H1 (cell line): Measurements from ENCODE around the gene RGL2. TPM values are rescaled to one million over a fixed set of nuclear protein-coding genes. Genes with fewer than 3 reads are reported as not detected.

Experiments used
- CTCF ChIA-PET: fragments of 300-600 bp; sonication (Branson Sonifier 250); formaldehyde crosslinking; loops from one replicate; lab custom pipeline; 2021; ENCODE audit not compliant: partially characterized antibody; lab: Charles Lee
- POLR2A ChIA-PET: fragments of 300-600 bp; sonication (Branson Sonifier 250); formaldehyde crosslinking; loops from one replicate; lab custom pipeline; 2021; ENCODE audit warnings: inconsistent platforms; ENCODE audit not compliant: partially characterized antibody; lab: Charles Lee
- DNase-seq, 2 experiments: peaks; one replicate each; pipeline versions ENCODE4 v3.0.0 to v3.0.0-alpha.2; 2010 to 2022; ENCODE audit warnings: low spot score in 2 of 2, low read depth in 1 of 2, mixed read lengths in 1 of 2
- FAIRE-seq: peaks from 2 replicates; lab custom pipeline; 2011; peaks lifted over from hg19 to GRCh38; lab: Jason Lieb, UNC
- H2AFZ ChIP-seq: 2 replicates; pipeline ENCODE4 v1.8.1; 2012; ENCODE audit warnings: low read length, inconsistent platforms
- H2AK5ac ChIP-seq: 2 replicates; pipeline ENCODE4 v1.6.1; 2013; ENCODE audit warnings: low read depth, low read length
- H2BK120ac ChIP-seq: replicated peaks from 2 replicates; pipeline ENCODE3; 2013; ENCODE audit warnings: low read depth, low read length, inconsistent platforms
- H2BK12ac ChIP-seq: 2 replicates; pipeline ENCODE4 v1.6.1; 2013; ENCODE audit warnings: low read depth, low read length
- H2BK15ac ChIP-seq: 2 replicates; pipeline ENCODE4 v1.6.1; 2013; ENCODE audit warnings: low read length
- H2BK20ac ChIP-seq: 2 replicates; pipeline ENCODE4 v1.6.1; 2013; ENCODE audit warnings: low read length
- H2BK5ac ChIP-seq: 2 replicates; pipeline ENCODE4 v1.6.1; 2013; ENCODE audit warnings: low read depth, low read length
- H3K14ac ChIP-seq: 2 replicates; pipeline ENCODE4 v1.6.1; 2013; ENCODE audit warnings: inconsistent platforms; ENCODE audit not compliant: insufficient read length
- H3K18ac ChIP-seq: 2 replicates; pipeline ENCODE4 v1.6.1; 2013; ENCODE audit warnings: low read length; ENCODE audit errors: extremely low read depth
- H3K23ac ChIP-seq: 2 replicates; pipeline ENCODE4 v1.6.1; 2013; ENCODE audit warnings: inconsistent platforms; ENCODE audit not compliant: insufficient read length
- H3K23me2 ChIP-seq: 2 replicates; pipeline ENCODE4 v1.6.1; 2013; ENCODE audit warnings: low read depth, low read length
- H3K27ac ChIP-seq: 2 replicates; pipeline ENCODE4 v1.6.1; 2011; ENCODE audit warnings: low read depth, low read length, inconsistent platforms
- H3K27me3 ChIP-seq, 4 experiments: replicated peaks in 1 of 4; 1 replicate in 1 of 4; 2 replicates in 3 of 4; pipeline versions ENCODE4 v1.6.1 to v1.8.1; 2011 to 2013; ENCODE audit warnings: low read length in 3 of 4, mild to moderate bottlenecking in 3 of 4, inconsistent platforms in 2 of 4, mixed read lengths in 2 of 4, moderate library complexity in 1 of 4; ENCODE audit not compliant: control insufficient read depth in 3 of 4, insufficient read depth in 3 of 4; ENCODE audit errors: extremely low read depth in 1 of 4
- H3K36me3 ChIP-seq, 4 experiments: 2 replicates each; pipeline versions ENCODE4 v1.6.1 to v1.8.1; 2011 to 2013; ENCODE audit warnings: mild to moderate bottlenecking in 4 of 4, low read length in 3 of 4, moderate library complexity in 2 of 4, control low read depth in 1 of 4, inconsistent platforms in 1 of 4; ENCODE audit not compliant: insufficient read depth in 4 of 4, control insufficient read depth in 2 of 4
- H3K4ac ChIP-seq: replicated peaks from 2 replicates; pipeline ENCODE3; 2013; ENCODE audit warnings: low read length, low read depth, mixed read lengths, inconsistent platforms; ENCODE audit not compliant: insufficient read length
- H3K4me1 ChIP-seq, 4 experiments: replicated peaks in 1 of 4; 1 replicate in 1 of 4; 2 replicates in 3 of 4; pipeline versions ENCODE4 v1.6.1 to v1.8.1; 2011 to 2013; ENCODE audit warnings: low read length in 3 of 4, inconsistent platforms in 2 of 4, mixed read lengths in 1 of 4; ENCODE audit not compliant: insufficient read depth in 4 of 4, control insufficient read depth in 3 of 4
- H3K4me2 ChIP-seq, 2 experiments: 2 replicates each; pipeline versions ENCODE4 v1.6.1 to v1.8.1; 2011 to 2013; ENCODE audit warnings: low read depth in 2 of 2, low read length in 2 of 2, control low read depth in 1 of 2, inconsistent platforms in 1 of 2, mild to moderate bottlenecking in 1 of 2; ENCODE audit not compliant: insufficient read depth in 1 of 2
- H3K4me3 ChIP-seq, 4 experiments: fragments of 200-600, 300-600 bp in 1 of 4; sonication (generic), shearing (Covaris generic), sonication (Bioruptor Twin) in 1 of 4; 2 replicates each; pipeline versions ENCODE4 v1.5.1 to v1.8.1; 2011 to 2016; ENCODE audit warnings: low read length in 4 of 4, low read depth in 3 of 4, control low read depth in 2 of 4, inconsistent platforms in 2 of 4, mild to moderate bottlenecking in 2 of 4, mixed read lengths in 1 of 4, moderate library complexity in 1 of 4; ENCODE audit not compliant: insufficient read depth in 2 of 4; ENCODE audit errors: extremely low read depth in 1 of 4
- H3K56ac ChIP-seq: replicated peaks from 2 replicates; pipeline ENCODE3; 2013; ENCODE audit warnings: low read depth, mild to moderate bottlenecking, mixed read lengths, low read length, inconsistent platforms; ENCODE audit not compliant: insufficient read length
- H3K79me1 ChIP-seq: 2 replicates; pipeline ENCODE4 v1.6.1; 2013; ENCODE audit warnings: low read depth, low read length, control low read depth
- H3K79me2 ChIP-seq, 2 experiments: 2 replicates each; pipeline versions ENCODE4 v1.6.1 to v1.8.1; 2012 to 2013; ENCODE audit warnings: low read length in 2 of 2, mild to moderate bottlenecking in 2 of 2, inconsistent platforms in 1 of 2; ENCODE audit not compliant: insufficient read depth in 2 of 2, control insufficient read depth in 1 of 2
- H3K9ac ChIP-seq, 4 experiments: replicated peaks in 1 of 4; 1 replicate in 1 of 4; 2 replicates in 3 of 4; pipeline versions ENCODE4 v1.6.1 to v1.8.1; 2011 to 2013; ENCODE audit warnings: low read depth in 3 of 4, low read length in 3 of 4, control low read depth in 2 of 4, mild to moderate bottlenecking in 2 of 4, moderate library complexity in 2 of 4, inconsistent platforms in 1 of 4; ENCODE audit errors: extremely low read depth in 1 of 4
- H3K9me3 ChIP-seq, 2 experiments: 2 replicates each; pipeline versions ENCODE4 v1.6.1 to v1.8.1; 2012 to 2013; ENCODE audit warnings: mild to moderate bottlenecking in 2 of 2, moderate library complexity in 2 of 2, control low read depth in 1 of 2, inconsistent platforms in 1 of 2, low read depth in 1 of 2, low read length in 1 of 2, mixed read lengths in 1 of 2; ENCODE audit not compliant: insufficient read depth in 2 of 2
- H4K20me1 ChIP-seq, 2 experiments: replicated peaks in 1 of 2; 2 replicates each; pipeline versions ENCODE3 to v1.8.1; 2011 to 2013; ENCODE audit warnings: inconsistent platforms in 2 of 2, low read length in 2 of 2, mild to moderate bottlenecking in 1 of 2; ENCODE audit not compliant: insufficient read depth in 2 of 2, control insufficient read depth in 1 of 2
- H4K5ac ChIP-seq: 2 replicates; pipeline ENCODE4 v1.6.1; 2013; ENCODE audit warnings: low read length, low read depth, mixed read lengths, inconsistent platforms; ENCODE audit not compliant: insufficient read length
- H4K8ac ChIP-seq: 2 replicates; pipeline ENCODE4 v1.8.0; 2013; ENCODE audit warnings: mild to moderate bottlenecking, moderate library complexity, low read length, inconsistent platforms; ENCODE audit not compliant: insufficient read depth; ENCODE audit errors: extremely low read depth
- H4K91ac ChIP-seq: replicated peaks from 2 replicates; pipeline ENCODE3; 2013; ENCODE audit warnings: low read length, mixed read lengths, inconsistent platforms; ENCODE audit not compliant: insufficient read length
- EZH2 ChIP-seq: fragments of 200-600 bp; sonication (generic); IDR thresholded peaks from 2 replicates; pipeline ENCODE4 v1.7.1; 2012; ENCODE audit warnings: low read depth, mild to moderate bottlenecking, moderate library complexity, low read length, inconsistent platforms; ENCODE audit not compliant: severe bottlenecking
- WGBS, 2 experiments: shearing (Covaris generic) in 1 of 2; methylation state at CpG; one replicate each; pipeline versions ENCODE4 v1.1.6 to v1.1.7; 2013 to 2015; ENCODE audit warnings: low lambda C conversion rate in 2 of 2, mixed read lengths in 2 of 2, inconsistent platforms in 1 of 2, low coverage in 1 of 2, missing lambda C conversion rate in 1 of 2; ENCODE audit not compliant: insufficient replicate concordance in 2 of 2, insufficient coverage in 1 of 2, insufficient read length in 1 of 2; ENCODE audit errors: extremely low coverage in 1 of 2, missing lambda C conversion rate in 1 of 2; 5-methylcytosine and 5-hydroxymethylcytosine counted together
- polyA plus RNA-seq, 7 experiments: library from polyadenylated mRNA; depleted of rRNA in 3 of 7; stranded (reverse) in 5 of 7; unstranded in 2 of 7; fragments of >200 nt in 5 of 7; fragments of 200-250 nt in 2 of 7; gene quantifications; 1 replicate in 5 of 7; 2 replicates in 1 of 7; 4 replicates in 1 of 7; pipeline versions ENCODE4 v1.2.1 to v1.2.3, GENCODE V29; 2011 to 2013; ENCODE audit warnings: missing spikeins in 2 of 7, mixed read lengths in 2 of 7
- total RNA-seq: library from RNA; stranded (reverse); fragmentation: NEBNext Ultra II Directional; extraction: Animal tissue kit (Norgen Biotek cat#: 25700); gene quantifications from 2 replicates; pipeline ENCODE4 v1.2.1, GENCODE V29; 2021

RGL2 gene
- total and polyA plus RNA-seq, 2 of the 8 experiments (the other 6 are each of a cell fraction or from before 2014, with no cell fraction given), result 58.1 to 80.3 TPM

GRCh38 chr6:33304216-33304615 lies 5.5 kb upstream of the RGL2 start:
- Histone ChIP-seq H4K8ac (peak overlapping the region; percentile 66), H3K79me2 (peaks cover 0 to 15% of the 10 kb centered on the region in 2 experiments; a peak in 2 of 4 replicates), H3K36me3 (no peaks in the 10 kb centered on the region; a peak in 2 of 8 replicates), H2BK12ac (no peak overlapping the region), H3K4me1 (no peaks in the 10 kb centered on the region), H3K23ac (no peak overlapping the region), H2BK15ac (no peak overlapping the region), H2BK20ac (no peak overlapping the region), H3K27me3 (no peaks in the 10 kb centered on the region), H3K4me3 (no peak overlapping the region), H2AFZ (no peak overlapping the region), H2AK5ac (no peak overlapping the region)
- POLR2A ChIA-PET, result interaction anchor here (0.5 kb wide), 1 partner anchor 20 kb away, joined by 3 read pairs; no protein-coding TSS in a partner anchor
- CTCF ChIA-PET, result no interaction called here
- FAIRE-seq (no peak), DNase-seq (no peak)
- 91% methylated on average over 16 of the region's 16 CpGs; no CpG with 5 or more reads in 1 of the 2 experiments for WGBS, 2 experiments
- TF ChIP-seq EZH2, result no peak
- TF ChIP-seq, all 59 proteins: peak for 0
- Histone ChIP-seq H4K5ac (no peak overlapping the region), H4K20me1 (peaks cover 0 to 4% of the 10 kb centered on the region in 2 experiments), H3K9me3 (no peaks in the 10 kb centered on the region), H3K23me2 (peaks cover 1% of the 10 kb centered on the region; the same call in 1 of the 2 replicates), H3K56ac (no peak overlapping the region), H3K4me2 (no peak overlapping the region), H3K79me1 (0 out of 2 replicates have a peak, but pooled peaks cover 3% of the 10 kb centered on the region), H3K27ac (no peak overlapping the region), H2BK5ac (no peak overlapping the region), H2BK120ac (no peak overlapping the region), H3K18ac (no peak overlapping the region), H3K9ac (no peak overlapping the region; a peak in 1 of 7 replicates), H3K4ac (no peak overlapping the region), H3K14ac (no peak overlapping the region), H4K91ac (no peak overlapping the region)
